ENCODE measurements around the gene BPGM.

The BPGM gene

DNA sequence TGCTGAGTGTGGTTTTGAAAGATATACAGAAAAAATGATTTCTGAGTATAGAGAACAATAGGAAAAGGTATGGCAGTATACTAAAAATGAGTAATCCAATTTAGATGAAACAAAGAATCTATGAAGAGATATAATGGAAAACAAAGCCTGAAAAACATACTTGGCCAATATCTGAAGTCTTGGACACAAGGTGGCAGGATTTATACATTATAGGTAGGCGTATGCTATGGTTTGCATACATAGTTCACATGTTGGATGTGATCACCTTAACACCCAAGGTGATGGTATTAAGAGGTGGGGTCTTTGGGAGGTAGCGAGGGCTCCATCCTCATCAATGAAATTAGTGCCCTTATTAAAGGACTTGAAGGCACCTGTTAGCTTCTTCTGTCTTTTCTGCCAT lies 34.5 kb upstream of the BPGM start:
- TF ChIP-seq, protein P1, sequence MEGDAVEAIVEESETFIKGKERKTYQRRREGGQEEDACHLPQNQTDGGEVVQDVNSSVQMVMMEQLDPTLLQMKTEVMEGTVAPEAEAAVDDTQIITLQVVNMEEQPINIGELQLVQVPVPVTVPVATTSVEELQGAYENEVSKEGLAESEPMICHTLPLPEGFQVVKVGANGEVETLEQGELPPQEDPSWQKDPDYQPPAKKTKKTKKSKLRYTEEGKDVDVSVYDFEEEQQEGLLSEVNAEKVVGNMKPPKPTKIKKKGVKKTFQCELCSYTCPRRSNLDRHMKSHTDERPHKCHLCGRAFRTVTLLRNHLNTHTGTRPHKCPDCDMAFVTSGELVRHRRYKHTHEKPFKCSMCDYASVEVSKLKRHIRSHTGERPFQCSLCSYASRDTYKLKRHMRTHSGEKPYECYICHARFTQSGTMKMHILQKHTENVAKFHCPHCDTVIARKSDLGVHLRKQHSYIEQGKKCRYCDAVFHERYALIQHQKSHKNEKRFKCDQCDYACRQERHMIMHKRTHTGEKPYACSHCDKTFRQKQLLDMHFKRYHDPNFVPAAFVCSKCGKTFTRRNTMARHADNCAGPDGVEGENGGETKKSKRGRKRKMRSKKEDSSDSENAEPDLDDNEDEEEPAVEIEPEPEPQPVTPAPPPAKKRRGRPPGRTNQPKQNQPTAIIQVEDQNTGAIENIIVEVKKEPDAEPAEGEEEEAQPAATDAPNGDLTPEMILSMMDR (IDR thresholded peaks at IDR 0.05; ENCODE audit: low read depth, low read length), result no peak

DNA sequence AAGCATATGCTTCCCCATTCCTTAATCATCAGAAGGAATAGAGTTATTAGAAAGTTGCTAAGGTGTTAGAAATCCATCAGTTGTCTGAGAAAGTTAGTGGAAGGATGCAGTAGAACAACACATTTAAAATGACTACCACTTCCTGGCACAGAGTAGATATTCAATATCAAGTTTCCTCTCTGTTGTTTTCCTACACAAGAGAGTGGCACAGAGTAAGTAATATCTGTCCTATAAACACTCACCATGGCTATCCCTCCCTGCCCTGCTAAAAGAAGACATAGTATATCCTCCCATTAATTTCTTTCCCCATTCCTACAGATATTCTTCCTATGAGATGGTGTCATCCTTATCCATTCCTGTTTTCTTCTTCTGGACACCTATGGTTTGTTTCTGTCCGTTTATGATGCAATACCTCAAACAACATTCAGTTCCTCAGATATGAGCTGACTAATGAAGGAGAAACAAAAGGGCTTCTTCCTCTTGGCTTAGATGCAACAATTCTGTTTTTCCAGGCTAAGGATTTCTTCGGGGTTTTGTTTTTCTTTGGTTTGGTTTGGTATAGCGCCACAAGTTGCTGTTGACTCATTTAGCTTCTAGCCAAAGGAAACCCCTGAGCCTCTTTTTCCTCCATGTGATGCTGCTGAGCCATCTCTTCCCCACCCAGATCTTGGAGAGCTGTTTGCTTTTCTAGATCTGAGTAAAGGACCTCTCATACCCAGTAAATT lies 32.9 kb upstream of the BPGM start:
- TF ChIP-seq, protein P1 (IDR thresholded peaks at IDR 0.05; ENCODE audit: low read depth, low read length), result no peak
- no peak overlapping the region for H3K4me3 ChIP-seq (ENCODE audit: low read depth, low read length)

More for the DNA sequence above, 34.5 kb upstream of the BPGM start:
- H3K4me3 ChIP-seq (ENCODE audit: low read depth, low read length), result no peak overlapping the region

DNA sequence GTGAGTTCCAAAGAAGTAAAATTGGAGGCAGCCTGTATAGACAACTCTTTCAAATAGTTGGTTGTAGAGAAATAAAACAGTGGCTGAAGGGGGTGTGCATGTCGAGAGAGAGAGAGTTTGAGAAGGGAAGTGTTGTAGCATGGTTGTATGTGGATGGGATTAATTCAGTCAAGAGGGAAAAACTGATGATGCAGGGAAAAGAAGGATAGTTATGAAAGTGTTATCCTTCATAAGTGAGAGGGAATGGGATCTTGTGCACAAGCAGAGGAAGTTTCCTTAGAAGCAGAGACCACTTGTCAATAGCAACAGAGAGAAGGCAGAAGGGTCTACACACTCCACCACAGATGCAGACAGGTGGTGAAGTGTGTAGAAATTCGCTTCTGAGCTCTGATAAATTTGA lies 30.0 kb upstream of the BPGM start:
- TF ChIP-seq, protein P1 (IDR thresholded peaks at IDR 0.05; ENCODE audit: low read depth, low read length), result no peak
- H3K4me3 ChIP-seq (ENCODE audit: low read depth, low read length), result no peak overlapping the region

DNA sequence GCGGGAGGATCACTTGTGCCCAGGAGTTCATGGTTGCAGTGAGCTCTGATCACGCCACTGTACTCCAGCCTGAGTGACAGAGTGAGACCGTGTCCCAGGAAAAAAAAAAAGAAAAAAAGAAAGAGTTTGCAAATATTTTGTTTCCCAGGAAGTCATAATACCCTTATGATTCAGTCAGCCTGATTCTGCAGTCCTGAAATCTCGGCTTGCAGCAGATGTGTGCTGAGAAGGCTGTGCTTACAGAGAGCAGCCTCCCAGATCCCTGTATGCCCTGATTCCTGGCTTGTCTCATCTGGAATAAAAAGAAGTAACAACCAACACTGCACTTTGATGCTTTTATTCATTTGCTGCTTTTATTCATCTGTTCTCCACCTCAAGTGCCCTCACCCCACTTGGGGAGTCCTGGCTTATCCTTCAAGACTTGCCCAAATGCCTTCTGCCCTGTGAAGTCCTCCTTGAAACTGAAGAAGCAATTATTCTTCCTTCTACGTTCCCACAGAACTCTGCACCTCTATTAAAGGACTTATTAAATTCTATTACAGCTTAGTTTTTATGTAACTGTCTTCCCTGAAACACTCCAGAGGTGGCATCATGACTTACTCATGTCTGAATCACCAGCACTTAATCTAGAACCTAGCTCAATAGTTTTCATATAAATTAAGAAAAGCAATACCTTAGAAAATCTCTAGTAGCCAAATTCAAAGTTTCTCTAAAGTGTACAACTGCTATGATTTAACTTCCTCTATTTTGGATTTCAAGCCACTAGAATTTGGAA lies 27.7 kb upstream of the BPGM start:
- TF ChIP-seq, protein P1 (IDR thresholded peaks at IDR 0.05; ENCODE audit: low read depth, low read length), result no peak
- no peak overlapping the region for H3K4me3 ChIP-seq (ENCODE audit: low read depth, low read length)

DNA sequence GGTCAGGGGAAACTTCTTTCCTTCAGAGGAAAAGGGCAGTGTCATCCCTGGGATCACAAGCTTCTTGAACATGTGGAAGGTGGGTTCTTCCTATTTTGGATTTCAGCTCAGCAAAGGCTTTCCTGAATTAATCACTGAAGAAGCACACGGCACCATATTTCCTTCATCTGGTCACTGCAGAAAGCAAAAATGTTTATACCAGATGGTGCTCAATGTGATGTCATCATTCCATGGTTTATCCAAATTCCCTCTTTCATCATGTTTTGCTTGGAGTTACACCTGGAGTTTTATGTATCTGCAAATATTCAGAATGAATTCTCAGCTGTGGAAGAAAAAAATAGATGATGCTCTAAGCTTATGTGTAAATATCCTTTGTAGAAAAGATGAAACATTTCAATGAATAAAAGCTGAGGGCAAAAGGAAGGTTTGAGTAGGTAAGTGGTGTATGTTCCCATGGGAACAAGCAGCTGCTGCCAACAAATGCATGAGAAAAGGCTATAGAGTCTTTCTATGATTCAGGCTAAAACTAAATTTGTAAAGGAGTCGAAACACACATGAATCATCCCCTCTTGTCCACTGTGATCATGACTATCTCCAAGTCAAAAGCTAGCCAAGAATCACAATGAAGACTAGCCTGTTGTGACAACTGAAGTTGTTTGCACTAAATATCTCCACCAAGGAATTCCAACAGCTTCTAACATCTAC lies 26.9 kb upstream of the BPGM start:
- no peak overlapping the region for H3K4me3 ChIP-seq (ENCODE audit: low read depth, low read length)
- TF ChIP-seq, protein P1 (IDR thresholded peaks at IDR 0.05; ENCODE audit: low read depth, low read length), result no peak

DNA sequence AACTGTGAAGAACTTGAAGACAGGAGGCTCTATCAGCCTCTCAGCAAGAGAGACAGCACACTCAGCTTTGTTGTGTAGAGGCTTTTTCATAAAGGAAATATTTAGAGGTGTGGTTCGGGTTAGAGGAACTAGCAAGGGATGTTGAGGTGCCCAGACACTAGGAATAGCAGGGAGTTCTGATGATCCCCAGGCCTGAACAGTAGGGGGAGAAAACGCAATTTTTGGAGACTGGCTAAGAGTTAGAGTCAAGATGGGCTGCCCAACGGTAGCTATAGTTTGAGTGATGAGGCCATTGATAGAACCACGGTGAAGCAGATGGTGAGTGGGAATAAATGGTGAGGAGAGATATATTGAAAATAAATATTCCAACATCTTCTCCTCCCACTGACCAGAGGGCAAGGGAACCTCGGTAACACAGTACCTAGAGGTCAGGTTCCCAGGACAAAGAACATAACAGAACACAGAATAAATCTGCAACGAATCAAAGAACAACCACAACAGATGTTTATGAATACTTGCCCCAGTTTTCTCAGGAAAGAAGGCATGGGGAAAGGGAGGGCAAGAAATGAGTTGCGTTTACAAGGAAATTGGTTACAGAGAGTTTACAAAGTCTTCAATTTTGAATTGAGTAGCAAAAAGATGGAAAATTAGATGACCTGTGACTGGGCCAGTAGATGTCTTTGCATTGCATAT lies 24.2 kb upstream of the BPGM start:
- TF ChIP-seq, protein P1 (IDR thresholded peaks at IDR 0.05; ENCODE audit: low read depth, low read length), result no peak

More for the DNA sequence above, 24.2 kb upstream of the BPGM start:
- H3K4me3 ChIP-seq (ENCODE audit: low read depth, low read length), result no peak overlapping the region

All from WI38 (cell line).